HG03159 (cell line): ENCODE data around the gene RAB40C.
A peak's percentile ranks its signal among the peaks of the same experiment; 100 is the strongest.

Source experiments
- ATAC-seq: cut with Tn5 transposase; IDR thresholded peaks from one replicate; pipeline ENCODE4 v1.9.1; 2021; ENCODE audit warnings: mild to moderate bottlenecking, moderate library complexity; ENCODE audit not compliant: unreplicated experiment

Gene RAB40C

DNA sequence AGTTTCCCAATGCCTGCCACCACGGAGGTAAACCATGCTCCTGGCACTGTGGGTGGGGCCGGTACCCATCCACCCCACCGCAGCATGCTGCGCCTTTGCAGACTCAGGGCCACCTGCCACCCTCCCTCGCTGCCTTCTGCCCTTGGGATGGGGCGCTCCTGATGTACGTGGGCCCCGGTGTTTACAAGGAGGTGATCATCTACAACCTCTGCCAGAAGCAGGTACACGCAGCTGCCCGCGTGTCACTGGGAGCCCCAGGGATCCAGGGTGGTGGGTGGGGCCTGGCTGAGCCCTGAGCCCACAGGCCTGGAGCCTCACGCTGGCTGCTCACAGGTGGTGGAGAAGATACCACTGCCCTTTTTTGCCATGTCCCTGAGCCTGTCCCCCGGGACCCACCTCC is 76.7 kb downstream of the RAB40C start:
- no peak for ATAC-seq

DNA sequence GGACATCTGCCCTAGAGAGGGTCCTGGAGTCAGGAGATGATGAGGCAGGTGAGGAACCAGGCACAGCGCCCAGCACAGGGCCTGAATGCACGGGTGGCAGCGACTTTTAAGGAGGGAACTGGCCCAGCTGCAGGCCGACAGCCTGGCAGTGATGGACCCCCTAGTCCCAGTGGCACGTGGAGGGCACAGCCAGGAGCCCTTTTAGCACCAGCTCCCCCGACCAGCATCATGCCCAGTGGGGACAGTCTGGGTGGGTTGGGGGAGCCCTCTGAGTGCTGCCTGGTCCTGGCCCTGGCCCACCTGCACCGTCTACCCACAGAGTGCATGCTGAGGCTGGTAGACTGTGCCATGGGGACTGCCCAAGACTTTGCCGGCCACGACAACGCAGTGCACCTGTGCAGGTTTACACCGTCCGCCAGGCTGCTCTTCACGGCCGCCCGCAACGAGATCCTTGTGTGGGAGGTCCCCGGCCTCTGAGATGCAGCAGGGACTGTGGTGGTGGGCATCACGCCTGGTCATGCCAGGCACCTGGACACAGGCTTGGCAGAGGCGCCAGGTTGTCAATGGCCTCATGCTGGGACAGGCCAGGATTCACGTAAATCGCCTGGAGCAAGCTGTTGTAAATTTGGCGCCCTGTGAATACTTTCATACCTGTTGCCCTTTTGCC is 77.4 kb downstream of the RAB40C start:
- no peak for ATAC-seq

DNA sequence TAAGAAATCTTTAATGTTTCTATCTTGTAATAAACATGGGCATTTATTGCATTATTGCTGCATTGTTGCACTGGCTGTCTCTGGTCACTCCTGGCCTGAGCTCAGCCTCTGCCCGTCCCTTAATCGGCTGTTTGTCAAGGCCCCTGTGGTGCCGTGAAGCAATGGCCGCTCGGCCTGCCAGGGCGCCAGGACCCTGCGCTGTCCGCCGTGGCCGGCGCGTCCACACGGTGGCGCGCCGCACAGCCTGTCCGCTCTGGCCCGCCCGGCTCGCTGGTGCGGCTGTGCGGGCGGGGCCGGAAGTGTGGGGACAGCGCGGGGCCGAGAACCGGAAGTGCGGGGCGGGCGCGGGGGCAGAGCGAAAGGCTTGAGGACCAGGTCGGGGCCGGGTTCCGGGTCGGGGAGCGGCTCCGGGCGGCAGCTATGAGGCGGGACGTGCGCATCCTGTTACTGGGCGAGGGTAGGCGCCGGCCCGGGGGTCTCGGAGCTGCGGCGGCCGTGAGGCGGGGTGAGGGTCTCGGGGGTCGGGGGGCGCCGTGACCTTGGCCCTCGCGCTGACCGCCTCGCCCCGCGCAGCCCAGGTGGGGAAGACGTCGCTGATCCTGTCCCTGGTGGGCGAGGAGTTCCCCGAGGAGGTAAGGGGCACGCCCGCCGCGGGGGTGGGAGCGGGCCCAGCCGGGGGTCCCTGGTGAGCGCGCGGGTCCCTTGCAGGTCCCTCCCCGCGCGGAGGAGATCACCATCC is 78.1 kb downstream of the RAB40C start, which contains the start of gene RHOT2:
Gene RHOT2 (plus strand): TSS at position 353 of the 739 bp plus-strand sequence. CDS start 68 bp downstream, at position 421.
- peak; percentile 81 for ATAC-seq

DNA sequence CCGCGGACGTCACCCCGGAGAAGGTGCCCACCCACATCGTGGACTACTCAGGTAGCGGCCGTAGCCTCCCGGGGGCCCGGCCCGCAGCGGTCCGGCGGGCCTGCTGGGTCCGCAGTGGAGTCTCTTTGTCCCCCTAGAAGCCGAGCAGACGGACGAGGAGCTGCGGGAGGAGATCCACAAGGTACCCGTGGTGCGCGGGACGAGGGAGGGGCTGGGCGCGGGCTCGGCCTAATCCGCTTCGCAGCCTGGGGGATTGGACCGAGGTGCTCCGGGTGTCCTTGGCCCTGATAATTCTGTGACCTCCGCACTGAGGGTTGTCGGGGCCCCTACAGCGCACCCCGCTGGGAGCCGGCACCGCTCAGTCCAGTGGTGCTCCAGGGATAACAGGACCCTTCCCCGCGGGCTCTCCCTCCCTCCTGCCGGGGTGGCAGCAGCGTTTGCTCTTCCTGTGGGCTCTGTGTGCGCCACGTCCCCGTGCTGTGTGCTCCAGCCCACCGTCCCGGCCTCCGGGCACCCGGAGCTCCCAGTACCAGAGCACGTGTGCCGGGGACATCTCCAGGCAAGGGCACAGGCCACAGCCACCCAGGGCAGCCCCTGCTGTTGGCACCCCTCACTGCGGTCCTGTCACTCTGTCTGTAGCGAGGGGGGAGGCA is 78.8 kb downstream of the RAB40C start:
- no peak for ATAC-seq

DNA sequence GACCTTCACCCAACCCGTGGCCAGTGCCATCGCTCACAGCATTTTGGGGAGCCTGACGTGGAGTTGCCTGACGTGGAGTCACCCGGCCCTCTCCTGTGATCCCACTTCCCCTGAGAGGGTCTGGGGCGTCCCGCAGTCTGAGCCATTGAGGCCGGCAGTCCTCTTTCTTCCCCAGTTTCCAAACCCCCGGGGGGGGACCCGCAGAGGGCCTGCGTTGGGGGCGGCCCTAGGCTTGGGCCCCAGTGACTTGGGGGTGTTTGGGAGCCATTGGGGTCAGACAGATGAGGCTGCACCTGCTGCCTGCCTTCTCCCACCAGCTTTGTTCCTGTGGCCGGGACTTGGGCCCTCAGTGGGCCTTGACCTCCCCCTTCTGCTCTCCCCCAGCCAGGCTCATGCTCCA is 79.8 kb downstream of the RAB40C start:
- no peak for ATAC-seq

DNA sequence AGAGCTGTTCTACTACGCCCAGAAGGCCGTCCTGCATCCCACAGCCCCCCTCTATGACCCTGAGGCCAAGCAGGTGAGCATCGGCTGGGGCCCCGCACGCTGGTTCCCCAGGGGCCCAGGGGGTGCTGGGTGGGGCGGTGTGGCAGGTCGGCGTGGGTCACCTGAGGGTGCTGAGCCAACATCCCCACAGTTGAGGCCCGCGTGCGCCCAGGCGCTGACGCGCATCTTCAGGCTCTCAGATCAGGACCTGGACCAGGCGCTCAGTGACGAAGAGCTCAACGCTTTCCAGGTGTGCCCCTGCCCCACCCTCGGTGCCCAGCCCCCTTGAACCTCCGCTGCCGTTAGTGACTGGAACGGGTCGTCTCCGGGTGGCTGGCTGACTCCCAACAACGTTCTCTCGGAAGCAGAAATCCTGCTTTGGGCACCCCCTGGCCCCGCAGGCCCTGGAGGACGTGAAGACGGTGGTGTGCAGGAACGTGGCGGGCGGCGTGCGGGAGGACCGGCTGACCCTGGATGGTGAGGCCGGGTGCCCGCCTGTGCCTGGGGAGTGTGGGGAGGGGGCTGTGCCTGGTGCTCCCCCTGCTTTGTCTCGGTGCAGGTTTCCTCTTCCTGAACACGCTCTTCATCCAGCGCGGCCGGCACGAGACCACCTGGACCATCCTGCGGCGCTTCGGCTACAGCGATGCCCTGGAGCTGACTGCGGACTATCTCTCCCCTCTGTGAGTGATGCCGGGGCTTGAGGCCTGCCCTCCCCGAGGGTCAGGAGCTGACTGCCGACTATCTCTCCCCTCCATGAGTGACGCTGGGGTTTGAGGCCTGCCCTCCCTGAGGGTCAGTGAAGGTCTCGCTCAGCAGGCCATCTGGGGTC is 80.9 kb downstream of the RAB40C start:
- no peak for ATAC-seq

DNA sequence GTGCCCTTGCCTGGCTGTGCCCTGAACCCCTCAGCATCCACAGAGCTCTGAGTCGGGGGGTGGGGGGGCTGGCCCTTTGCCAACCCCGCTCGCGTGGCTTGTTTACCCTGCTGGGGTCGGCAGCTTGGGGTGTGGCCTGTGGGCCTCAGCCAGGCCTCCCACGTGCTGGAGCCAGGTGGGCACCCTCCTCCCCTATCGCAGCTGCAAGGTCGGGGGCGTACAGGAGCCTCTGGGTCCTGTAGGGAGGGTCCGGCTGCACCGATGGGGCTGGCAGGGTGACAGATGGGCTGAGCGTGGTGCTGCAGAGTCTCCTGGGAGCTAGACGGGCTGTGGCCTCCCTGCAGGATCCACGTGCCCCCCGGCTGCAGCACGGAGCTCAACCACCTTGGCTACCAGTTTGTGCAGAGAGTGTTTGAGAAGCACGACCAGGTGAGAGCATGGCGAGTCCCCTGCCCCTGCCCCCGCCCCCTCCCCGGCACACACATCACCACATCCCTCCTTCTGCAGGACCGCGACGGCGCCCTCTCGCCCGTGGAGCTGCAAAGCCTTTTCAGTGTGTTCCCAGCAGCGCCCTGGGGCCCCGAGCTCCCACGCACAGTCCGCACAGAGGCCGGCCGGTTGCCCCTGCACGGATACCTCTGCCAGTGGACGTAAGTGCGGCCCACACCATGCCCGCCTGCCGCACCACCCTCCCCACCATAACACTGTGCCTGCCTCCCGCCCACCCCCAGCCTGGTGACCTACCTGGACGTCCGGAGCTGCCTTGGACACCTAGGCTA is 81.7 kb downstream of the RAB40C start:
- ATAC-seq: no peak

DNA sequence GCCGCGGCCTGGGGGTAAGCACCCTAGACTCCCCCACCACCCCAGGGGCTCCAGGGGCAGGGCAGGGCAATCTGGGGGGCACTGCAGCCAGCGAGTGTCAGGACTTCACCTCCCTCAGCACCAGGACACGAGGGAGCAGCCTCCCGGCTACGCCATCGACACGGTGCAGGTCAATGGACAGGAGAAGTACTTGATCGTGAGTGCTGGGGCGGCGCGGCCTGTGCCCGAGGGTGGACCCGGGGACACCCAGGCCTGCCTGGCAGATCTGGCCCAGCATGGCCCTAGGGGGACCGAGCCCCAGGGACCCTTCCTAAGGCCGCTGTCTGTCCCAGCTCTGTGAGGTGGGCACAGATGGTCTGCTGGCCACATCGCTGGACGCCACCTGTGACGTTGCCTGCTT is 82.5 kb downstream of the RAB40C start:
- no peak for ATAC-seq

DNA sequence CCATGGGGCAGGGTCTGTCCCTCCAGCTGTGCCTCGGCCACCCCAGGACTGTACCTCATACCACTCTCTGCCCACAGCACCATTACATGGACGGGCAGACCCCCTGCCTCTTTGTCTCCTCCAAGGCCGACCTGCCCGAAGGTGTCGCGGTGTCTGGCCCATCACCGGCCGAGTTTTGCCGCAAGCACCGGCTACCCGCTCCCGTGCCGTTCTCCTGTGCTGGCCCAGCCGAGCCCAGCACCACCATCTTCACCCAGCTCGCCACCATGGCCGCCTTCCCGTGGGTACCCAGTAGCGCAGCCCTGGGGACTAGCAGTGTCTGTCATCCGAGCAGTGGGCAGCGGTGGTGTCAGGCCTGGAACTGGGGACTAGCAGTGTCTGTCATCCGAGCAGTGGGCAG is 83.0 kb downstream of the RAB40C start:
- ATAC-seq: no peak

DNA sequence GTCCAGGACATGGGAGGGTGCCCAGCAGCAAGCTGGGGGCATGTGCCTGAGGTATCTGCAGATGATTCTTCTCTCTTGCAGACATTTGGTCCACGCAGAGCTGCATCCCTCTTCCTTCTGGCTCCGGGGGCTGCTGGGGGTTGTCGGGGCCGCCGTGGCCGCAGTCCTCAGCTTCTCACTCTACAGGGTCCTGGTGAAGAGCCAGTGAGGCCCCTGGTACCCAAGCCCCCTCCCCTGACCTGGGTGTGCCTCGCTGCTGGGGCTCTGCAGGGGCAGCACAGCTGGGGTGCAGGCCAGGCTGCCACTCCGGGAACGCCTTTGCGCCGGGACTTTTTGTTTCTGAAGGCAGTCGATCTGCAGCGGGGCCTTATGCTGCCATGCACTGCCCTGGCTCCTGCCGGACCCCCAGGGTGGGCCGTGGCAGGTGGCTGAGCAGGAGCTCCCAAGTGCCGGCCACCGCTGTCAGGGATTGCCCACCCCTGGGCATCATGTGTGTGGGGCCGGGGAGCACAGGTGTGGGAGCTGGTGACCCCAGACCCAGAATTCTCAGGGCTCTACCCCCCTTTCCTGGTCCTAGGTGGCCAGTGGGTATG is 83.6 kb downstream of the RAB40C start:
- ATAC-seq: no peak

DNA sequence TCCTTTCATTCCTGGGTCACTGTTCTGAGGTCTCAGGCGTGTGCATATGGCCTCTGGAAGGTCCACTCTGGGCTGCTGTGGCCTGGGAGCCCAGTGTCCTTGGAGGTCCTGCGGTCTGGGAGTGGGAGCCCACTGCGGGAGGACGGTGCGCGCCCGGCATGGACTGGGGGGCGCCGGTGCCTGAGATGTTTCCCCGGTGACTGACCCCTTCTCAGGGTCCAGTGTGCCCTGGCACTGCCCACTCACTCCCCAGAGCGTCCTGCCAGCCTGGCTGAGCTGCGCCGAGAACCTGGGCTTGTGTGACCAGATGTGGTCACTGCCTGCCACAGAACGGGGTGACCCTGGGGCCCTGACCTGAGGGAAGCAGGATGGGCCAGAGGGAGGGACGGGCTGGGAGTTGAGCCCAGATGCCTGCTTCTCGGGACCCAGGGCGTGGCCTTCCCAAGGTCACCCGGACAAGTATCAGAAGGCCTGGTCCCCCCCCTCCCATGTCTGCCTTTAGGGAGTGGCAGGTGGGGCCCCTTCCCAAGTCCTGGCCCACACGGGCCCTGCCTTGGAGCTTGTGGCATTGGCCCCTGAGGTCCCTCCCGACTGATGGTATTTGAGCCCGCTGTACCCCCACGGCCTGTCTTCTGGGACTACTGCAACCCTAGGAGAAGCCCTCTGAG is 84.5 kb downstream of the RAB40C start:
- no peak for ATAC-seq

DNA sequence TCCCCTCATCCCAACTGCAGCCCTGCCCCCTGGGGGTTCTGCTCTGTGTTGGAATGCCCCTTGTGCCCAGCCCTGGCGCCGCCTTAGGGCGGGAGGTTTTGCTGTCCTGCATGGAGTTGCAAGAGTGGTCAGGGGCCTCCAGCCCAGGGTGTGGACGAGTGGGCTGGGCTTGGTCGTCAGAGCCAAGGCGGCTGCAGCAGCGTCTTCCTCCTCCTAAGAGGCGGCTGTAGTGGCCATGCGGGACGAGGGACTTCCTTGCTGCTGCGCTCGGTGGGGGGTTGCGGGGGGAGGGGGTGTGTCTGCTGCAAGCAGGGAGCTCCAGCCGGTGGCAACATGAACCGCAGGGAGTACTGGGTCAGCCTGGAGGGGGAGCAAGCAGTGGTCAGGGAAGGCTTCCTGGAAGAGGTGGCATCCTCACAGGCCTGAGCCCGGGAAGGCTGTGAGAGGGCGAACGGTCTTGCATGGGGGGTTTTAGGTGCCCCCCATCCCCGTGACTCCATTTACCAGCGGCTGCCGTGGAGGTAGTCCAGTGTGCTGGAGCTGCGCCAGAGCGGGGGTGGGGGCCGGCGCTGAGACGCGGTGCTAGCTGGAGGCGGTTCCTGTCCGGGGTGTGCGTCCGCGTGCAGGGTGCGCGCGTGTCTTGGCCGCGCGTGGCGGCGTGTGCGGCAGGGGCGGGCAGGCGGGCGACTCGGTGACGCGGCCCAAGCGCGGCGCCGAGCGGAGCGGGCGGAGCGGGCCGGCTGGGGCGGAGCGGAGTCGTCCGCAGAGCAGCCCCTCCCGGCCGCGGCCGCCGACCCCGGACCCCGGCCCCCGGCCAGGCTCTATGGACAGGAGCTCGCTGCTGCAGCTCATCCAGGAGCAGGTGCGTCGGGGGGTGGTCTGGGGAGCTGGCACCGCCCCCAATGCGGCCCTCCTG is 85.4 kb downstream of the RAB40C start, which contains the start of gene RHBDL1:
Gene RHBDL1 (plus strand): TSS at position 704 of the 916 bp plus-strand sequence. CDS start 120 bp downstream, at position 824.
- no peak for ATAC-seq

DNA sequence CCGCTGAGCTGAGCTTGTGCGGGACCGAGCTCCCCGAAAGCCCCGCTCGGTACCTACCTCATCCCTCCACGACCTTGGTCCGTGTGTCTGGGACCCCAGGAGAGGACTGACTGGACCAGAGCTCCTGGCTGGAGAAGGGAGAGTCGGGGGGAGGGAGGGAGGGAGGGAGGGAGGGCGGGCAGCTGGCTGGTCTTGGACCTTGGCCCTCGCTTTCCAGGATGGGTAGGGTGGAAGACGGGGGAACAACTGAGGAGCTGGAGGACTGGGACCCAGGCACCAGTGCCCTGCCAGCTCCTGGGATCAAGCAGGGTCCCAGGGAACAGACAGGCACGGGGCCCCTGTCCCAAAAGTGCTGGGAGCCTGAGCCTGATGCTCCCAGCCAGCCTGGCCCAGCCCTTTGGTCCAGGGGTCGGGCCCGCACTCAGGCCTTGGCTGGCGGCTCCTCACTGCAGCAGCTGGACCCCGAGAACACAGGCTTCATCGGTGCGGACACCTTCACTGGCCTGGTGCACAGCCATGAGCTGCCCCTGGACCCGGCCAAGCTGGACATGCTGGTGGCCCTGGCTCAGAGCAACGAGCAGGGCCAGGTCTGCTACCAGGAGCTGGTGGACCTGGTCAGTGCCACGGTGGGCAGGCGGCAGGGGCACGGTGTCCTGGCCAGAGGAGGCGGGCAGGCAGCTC is 86.2 kb downstream of the RAB40C start:
- no peak for ATAC-seq

DNA sequence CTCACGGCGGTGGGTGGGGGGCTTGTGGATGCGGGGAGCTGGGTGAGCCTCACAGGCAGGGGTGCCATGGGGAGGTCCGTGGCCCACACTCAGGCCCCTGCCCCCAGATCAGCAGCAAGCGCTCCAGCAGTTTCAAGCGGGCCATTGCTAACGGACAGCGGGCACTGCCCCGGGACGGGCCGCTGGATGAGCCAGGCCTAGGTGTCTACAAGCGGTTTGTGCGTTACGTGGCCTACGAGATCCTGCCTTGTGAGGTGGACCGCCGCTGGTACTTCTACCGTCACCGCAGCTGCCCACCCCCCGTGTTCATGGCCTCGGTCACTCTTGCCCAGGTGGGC is 86.7 kb downstream of the RAB40C start:
- no peak for ATAC-seq

DNA sequence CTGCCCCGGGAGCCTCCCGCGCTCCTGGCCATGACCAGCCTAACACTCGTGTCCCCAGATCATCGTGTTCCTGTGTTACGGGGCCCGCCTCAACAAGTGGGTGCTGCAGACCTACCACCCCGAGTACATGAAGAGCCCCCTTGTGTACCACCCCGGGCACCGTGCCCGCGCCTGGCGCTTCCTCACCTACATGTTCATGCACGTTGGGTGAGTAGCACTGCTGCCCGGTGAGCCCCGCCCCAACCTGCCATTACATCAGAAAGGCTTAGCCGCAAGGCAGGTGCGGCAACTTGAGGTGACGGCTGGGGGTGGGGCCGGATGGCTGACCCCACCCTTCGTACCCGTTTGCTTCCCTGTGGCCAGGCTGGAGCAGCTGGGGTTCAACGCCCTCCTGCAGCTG is 87.0 kb downstream of the RAB40C start:
- no peak for ATAC-seq

DNA sequence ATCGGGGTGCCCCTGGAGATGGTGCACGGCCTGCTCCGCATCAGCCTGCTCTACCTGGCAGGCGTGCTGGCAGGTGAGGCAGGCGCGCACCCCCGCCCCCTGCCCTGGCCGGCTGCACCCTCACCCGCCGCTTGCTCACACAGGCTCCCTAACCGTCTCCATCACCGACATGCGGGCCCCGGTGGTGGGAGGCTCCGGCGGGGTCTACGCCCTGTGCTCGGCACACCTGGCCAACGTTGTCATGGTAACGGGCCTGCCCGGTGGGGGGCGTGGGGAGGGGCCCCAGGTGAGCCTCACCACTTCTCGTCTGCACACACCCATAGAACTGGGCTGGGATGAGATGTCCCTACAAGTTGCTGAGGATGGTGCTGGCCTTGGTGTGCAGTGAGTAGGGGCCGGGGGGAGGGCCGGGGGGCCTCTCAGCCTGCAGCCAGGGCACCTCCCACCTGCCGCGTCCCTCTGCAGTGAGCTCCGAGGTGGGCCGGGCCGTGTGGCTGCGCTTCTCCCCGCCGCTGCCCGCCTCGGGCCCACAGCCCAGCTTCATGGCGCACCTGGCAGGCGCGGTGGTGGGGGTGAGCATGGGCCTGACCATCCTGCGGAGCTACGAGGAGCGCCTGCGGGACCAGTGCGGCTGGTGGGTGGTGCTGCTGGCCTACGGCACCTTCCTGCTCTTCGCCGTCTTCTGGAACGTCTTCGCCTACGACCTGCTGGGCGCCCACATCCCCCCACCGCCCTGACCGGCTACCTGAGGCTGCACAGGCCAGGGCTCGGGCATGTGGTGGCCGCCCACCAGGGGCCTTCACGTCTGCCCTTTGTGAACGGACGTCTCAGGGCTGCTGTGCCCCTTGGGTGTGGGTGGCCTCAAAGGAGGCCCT is 87.7 kb downstream of the RAB40C start:
- ATAC-seq: no peak
